OCI-LY3 (cell line): ENCODE measurements around the gene STIM2.
"Not testable (repeated sequence)": the region's sequence is repeated elsewhere in the genome, so short reads cannot be mapped to it uniquely, and the experiment has no call there.

Experiments
- H2AFZ ChIP-seq: fragments of 200-600, 300-600 bp; shearing (Covaris generic); 2 replicates; pipeline ENCODE4 v1.6.0; 2014; ENCODE audit warnings: antibody characterized with exemption, low read depth, low read length
- H3K27ac ChIP-seq: fragments of 200-600, 300-600 bp; sonication (generic); 2 replicates; pipeline ENCODE4 v1.5.1; 2014; ENCODE audit warnings: mild to moderate bottlenecking, low read length, moderate library complexity, mixed read lengths
- H3K27me3 ChIP-seq: fragments of 200-600, 300-600 bp; sonication (generic); 2 replicates; pipeline ENCODE4 v1.6.1; 2014; ENCODE audit warnings: low read depth, low read length, mixed read lengths
- H3K36me3 ChIP-seq: fragments of 200-600, 300-600 bp; sonication (generic); replicated peaks from 2 replicates; pipeline ENCODE3; 2014; ENCODE audit warnings: low read depth, low read length, mixed read lengths
- H3K4me1 ChIP-seq: fragments of 300-600, 200-600 bp; sonication (generic); 2 replicates; pipeline ENCODE4 v1.6.1; 2014; ENCODE audit warnings: low read length, mixed read lengths
- H3K4me2 ChIP-seq: fragments of 200-600, 300-600 bp; sonication (generic); 2 replicates; pipeline ENCODE4 v1.6.1; 2014; ENCODE audit warnings: low read length, mixed read lengths
- H3K4me3 ChIP-seq: fragments of 300-600, 200-600 bp; sonication (generic); 2 replicates; pipeline ENCODE4 v1.5.1; 2014; ENCODE audit warnings: antibody characterized with exemption, mild to moderate bottlenecking, low read length, moderate library complexity
- H3K79me2 ChIP-seq: fragments of 300-600, 200-600 bp; shearing (Covaris generic); 2 replicates; pipeline ENCODE4 v1.6.1; 2014; ENCODE audit warnings: mild to moderate bottlenecking, low read length, mixed read lengths
- H3K9ac ChIP-seq: fragments of 300-600, 200-600 bp; shearing (Covaris generic); 2 replicates; pipeline ENCODE4 v1.6.0; 2014; ENCODE audit warnings: mild to moderate bottlenecking, low read length, moderate library complexity
- H3K9me3 ChIP-seq: fragments of 200-600, 300-600 bp; shearing (Covaris generic); 2 replicates; pipeline ENCODE4 v1.6.1; 2014; ENCODE audit warnings: low read length, mixed read lengths; ENCODE audit not compliant: insufficient read depth
- H4K20me1 ChIP-seq: fragments of 200-600, 300-600 bp; sonication (generic); 2 replicates; pipeline ENCODE4 v1.6.1; 2016; ENCODE audit warnings: low read length, mixed read lengths; ENCODE audit not compliant: insufficient read depth
- EZH2phosphoT487 ChIP-seq: fragments of 200-600 bp; shearing (Covaris generic); IDR thresholded peaks from 2 replicates; pipeline ENCODE4 v1.6.1; 2018; ENCODE audit warnings: antibody characterized with exemption, mixed run types, low read depth
- TF ChIP-seq, protein P1 (sequence below): fragments of 200-600, 300-600 bp; sonication (generic); IDR thresholded peaks from 2 replicates; pipeline ENCODE4 v1.5.1; 2014; ENCODE audit warnings: antibody characterized with exemption, low read length, low read depth

Gene STIM2

DNA sequence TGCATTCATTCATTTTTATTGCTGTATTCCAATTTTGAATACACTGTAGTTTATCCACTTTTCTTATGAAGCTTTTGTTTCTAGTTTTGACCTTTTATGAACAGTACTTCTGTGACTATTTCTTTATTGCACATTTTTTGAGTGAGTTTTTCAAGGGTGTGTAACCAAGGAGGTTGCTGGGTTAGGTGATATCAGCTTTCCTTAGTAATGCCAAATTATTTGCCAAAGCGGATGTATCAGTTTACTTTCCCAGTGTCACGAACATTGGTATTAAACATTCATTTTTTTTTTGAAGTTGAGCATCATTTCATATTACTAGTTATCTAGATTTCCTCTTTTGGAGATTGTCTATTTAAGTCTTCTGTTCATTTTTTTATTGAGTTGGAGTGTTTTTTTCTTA, 32.9 kb downstream of the STIM2 start:
- no peak overlapping the region for H2AFZ ChIP-seq
- H3K4me3 ChIP-seq = no peak overlapping the region
- no peaks in the 10 kb centered on the region for H3K27me3 ChIP-seq
- H4K20me1 ChIP-seq = no peaks in the 10 kb centered on the region; the same call in 1 of the 2 replicates
- H3K79me2 ChIP-seq = peaks cover 3% of the 10 kb centered on the region; the same call in 1 of the 2 replicates
- no peak overlapping the region for H3K27ac ChIP-seq
- TF ChIP-seq EZH2phosphoT487 = no peak
- TF ChIP-seq, protein P1, sequence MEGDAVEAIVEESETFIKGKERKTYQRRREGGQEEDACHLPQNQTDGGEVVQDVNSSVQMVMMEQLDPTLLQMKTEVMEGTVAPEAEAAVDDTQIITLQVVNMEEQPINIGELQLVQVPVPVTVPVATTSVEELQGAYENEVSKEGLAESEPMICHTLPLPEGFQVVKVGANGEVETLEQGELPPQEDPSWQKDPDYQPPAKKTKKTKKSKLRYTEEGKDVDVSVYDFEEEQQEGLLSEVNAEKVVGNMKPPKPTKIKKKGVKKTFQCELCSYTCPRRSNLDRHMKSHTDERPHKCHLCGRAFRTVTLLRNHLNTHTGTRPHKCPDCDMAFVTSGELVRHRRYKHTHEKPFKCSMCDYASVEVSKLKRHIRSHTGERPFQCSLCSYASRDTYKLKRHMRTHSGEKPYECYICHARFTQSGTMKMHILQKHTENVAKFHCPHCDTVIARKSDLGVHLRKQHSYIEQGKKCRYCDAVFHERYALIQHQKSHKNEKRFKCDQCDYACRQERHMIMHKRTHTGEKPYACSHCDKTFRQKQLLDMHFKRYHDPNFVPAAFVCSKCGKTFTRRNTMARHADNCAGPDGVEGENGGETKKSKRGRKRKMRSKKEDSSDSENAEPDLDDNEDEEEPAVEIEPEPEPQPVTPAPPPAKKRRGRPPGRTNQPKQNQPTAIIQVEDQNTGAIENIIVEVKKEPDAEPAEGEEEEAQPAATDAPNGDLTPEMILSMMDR = no peak
- no peak overlapping the region for H3K9ac ChIP-seq
- H3K9me3 ChIP-seq = no peaks in the 10 kb centered on the region
- H3K4me2 ChIP-seq = no peak overlapping the region
- H3K4me1 ChIP-seq = peaks cover 7% of the 10 kb centered on the region
- H3K36me3 ChIP-seq = no peaks in the 10 kb centered on the region

DNA sequence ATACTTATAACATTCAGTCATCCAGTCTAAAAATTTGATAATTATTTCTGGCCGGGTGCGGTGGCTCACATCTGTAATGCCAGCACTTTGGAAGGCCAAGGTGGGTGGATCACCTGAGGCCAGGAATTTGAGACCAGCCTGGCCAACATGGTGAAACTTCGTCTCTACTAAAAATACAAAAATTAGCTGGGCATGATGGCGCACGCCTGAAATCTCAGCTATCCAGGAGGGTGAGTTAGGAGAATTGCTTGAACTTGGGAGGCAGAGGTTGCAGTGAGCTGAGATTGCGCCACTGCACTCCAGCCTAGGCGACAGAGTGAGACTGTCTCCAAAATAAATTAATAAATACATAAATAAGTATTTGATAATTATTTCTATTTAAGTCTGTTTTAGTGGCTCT, 34.2 kb downstream of the STIM2 start:
- not testable (repeated sequence) for H3K36me3 ChIP-seq, H3K27ac ChIP-seq, H3K79me2 ChIP-seq, H3K4me1 ChIP-seq, H3K9me3 ChIP-seq, H3K4me3 ChIP-seq, H2AFZ ChIP-seq, H3K27me3 ChIP-seq, H4K20me1 ChIP-seq, H3K4me2 ChIP-seq, H3K9ac ChIP-seq

GRCh38 chr4:26896636-26897035, 36.0 kb downstream of the STIM2 start:
- H3K27ac ChIP-seq = no peak overlapping the region
- H2AFZ ChIP-seq = no peak overlapping the region
- peaks cover 7% of the 10 kb centered on the region for H3K4me1 ChIP-seq
- H3K79me2 ChIP-seq = 0 out of 2 replicates have a peak, but pooled peaks cover 3% of the 10 kb centered on the region
- TF ChIP-seq EZH2phosphoT487 = no peak
- TF ChIP-seq, protein P1 = no peak
- H3K36me3 ChIP-seq = no peaks in the 10 kb centered on the region
- H3K27me3 ChIP-seq = no peaks in the 10 kb centered on the region
- no peaks in the 10 kb centered on the region; the same call in 1 of the 2 replicates for H4K20me1 ChIP-seq
- no peak overlapping the region for H3K4me3 ChIP-seq
- no peaks in the 10 kb centered on the region for H3K9me3 ChIP-seq
- H3K9ac ChIP-seq = no peak overlapping the region
- H3K4me2 ChIP-seq = no peak overlapping the region

- no peaks in the 10 kb centered on the region for H3K36me3 ChIP-seq
- TF ChIP-seq EZH2phosphoT487 = no peak
- no peak overlapping the region for H2AFZ ChIP-seq
- H3K79me2 ChIP-seq = peaks cover 7% of the 10 kb centered on the region
- no peaks in the 10 kb centered on the region for H3K27me3 ChIP-seq
- H3K27ac ChIP-seq = no peak overlapping the region
- H4K20me1 ChIP-seq = no peaks in the 10 kb centered on the region
- H3K4me1 ChIP-seq = no peaks in the 10 kb centered on the region
- H3K4me3 ChIP-seq = no peak overlapping the region
- no peak overlapping the region for H3K9ac ChIP-seq
- H3K9me3 ChIP-seq = no peaks in the 10 kb centered on the region
- H3K4me2 ChIP-seq = no peak overlapping the region
These were observed 39.4 kb downstream of the STIM2 start for GRCh38 chr4:26899991-26900390.

- H3K27ac ChIP-seq = no peak overlapping the region
- H3K9me3 ChIP-seq = no peaks in the 10 kb centered on the region
- peaks cover 7% of the 10 kb centered on the region for H3K79me2 ChIP-seq
- no peak overlapping the region for H3K4me3 ChIP-seq
- H2AFZ ChIP-seq = no peak overlapping the region
- H3K4me1 ChIP-seq = no peaks in the 10 kb centered on the region
- H3K9ac ChIP-seq = no peak overlapping the region
- H3K4me2 ChIP-seq = no peak overlapping the region
- H3K27me3 ChIP-seq = no peaks in the 10 kb centered on the region
- no peaks in the 10 kb centered on the region for H4K20me1 ChIP-seq
- H3K36me3 ChIP-seq = no peaks in the 10 kb centered on the region
- TF ChIP-seq, protein P1 = no peak
- no peak for TF ChIP-seq EZH2phosphoT487
These were observed 40.1 kb downstream of the STIM2 start for GRCh38 chr4:26900765-26901164.
